Ovary (tissue), 3 donors: ENCODE results near the gene DPF3.

ENCODE experiments used
- CTCF ChIP-seq, 3 donors: fragments of 450-650 bp in 2 of 3; fragments of 200-600 bp in 1 of 3; IDR thresholded peaks; one replicate each; pipeline versions ENCODE4 v1.5.1 to v1.8.0; 2016 to 2022; ENCODE audit warnings: antibody characterized with exemption in 3 of 3, mild to moderate bottlenecking in 1 of 3
- EP300 ChIP-seq: sonication (generic); formaldehyde crosslinking; IDR thresholded peaks from one replicate; pipeline ENCODE4 v1.6.1; 2017; ENCODE audit warnings: antibody characterized with exemption
- POLR2A ChIP-seq: fragments of 450-650 bp; IDR thresholded peaks from one replicate; pipeline ENCODE4 v1.6.1; 2017; ENCODE audit warnings: antibody characterized with exemption, mild to moderate bottlenecking, moderate library complexity
- donor health status: DM: no; HTN: no; CAD: no.

GRCh38 chr14:72708708-72709475 is 185.0 kb downstream of the DPF3 start:
- TF ChIP-seq CTCF (IDR thresholded peaks at IDR 0.05), result no peak
- no peak for TF ChIP-seq POLR2A
- no peak for TF ChIP-seq EP300
